T-cell (primary cell): ENCODE data around the gene GMCL1. TPM values are rescaled to one million over a fixed set of nuclear protein-coding genes. Genes with fewer than 3 reads are reported as not detected.

Experiments
- ATAC-seq, 4 experiments: fragments of 200-7000 bp in 3 of 4; fragments of 150-1000 bp in 1 of 4; cut with Tn5 transposase; replicated peaks in 1 of 4; 1 replicate in 3 of 4; 2 replicates in 1 of 4; pipeline ENCODE4 v1.10.0; 2021; ENCODE audit warnings: moderate library complexity in 3 of 4, mild to moderate bottlenecking in 2 of 4, moderate number of reproducible peaks in 1 of 4
- CTCF ChIA-PET, 2 donors: fragments of 300-600 bp; sonication (Branson Sonifier 250); formaldehyde crosslinking; loops; one replicate each; lab custom pipeline; 2022; ENCODE audit warnings: antibody characterized with exemption in 2 of 2; lab: Charles Lee
- POLR2A ChIA-PET, 2 donors: fragments of 300-600 bp; sonication (Branson Sonifier 250); formaldehyde crosslinking; loops; one replicate each; lab custom pipeline; 2022; ENCODE audit warnings: antibody characterized with exemption in 2 of 2; lab: Charles Lee
- DNase-seq, 35 experiments: peaks; one replicate each; pipeline versions ENCODE4 v3.0.0 to v3.0.0-alpha.2; 2013 to 2023
- H3K27ac ChIP-seq: one replicate; pipeline ENCODE4 v1.5.1; 2013; ENCODE audit warnings: low read length
- H3K27me3 ChIP-seq, 2 experiments: replicated peaks in 1 of 2; 1 replicate in 1 of 2; 2 replicates in 1 of 2; pipeline versions ENCODE4 v1.6.1 to v1.7.0; 2013; ENCODE audit warnings: low read length in 1 of 2, mixed read lengths in 1 of 2; ENCODE audit not compliant: control insufficient read depth in 2 of 2, insufficient read depth in 2 of 2; ENCODE audit errors: extremely low read depth in 1 of 2
- H3K36me3 ChIP-seq, 2 donors: 1 replicate in 1 of 2; 2 replicates in 1 of 2; pipeline versions ENCODE4 v1.6.1 to v1.7.0; 2013; ENCODE audit warnings: low read length in 1 of 2; ENCODE audit not compliant: control insufficient read depth in 2 of 2, insufficient read depth in 1 of 2; ENCODE audit errors: extremely low read depth in 1 of 2
- H3K4me1 ChIP-seq, 2 experiments: 1 replicate in 1 of 2; 2 replicates in 1 of 2; pipeline versions ENCODE4 v1.6.1 to v1.7.0; 2013; ENCODE audit warnings: low read length in 2 of 2, mixed read lengths in 1 of 2; ENCODE audit not compliant: insufficient read depth in 2 of 2, control insufficient read depth in 1 of 2; ENCODE audit errors: extremely low read depth in 1 of 2
- H3K4me3 ChIP-seq, 2 donors: 1 replicate in 1 of 2; 2 replicates in 1 of 2; pipeline versions ENCODE4 v1.5.1 to v1.7.0; 2013; ENCODE audit warnings: mild to moderate bottlenecking in 2 of 2, low read length in 1 of 2, moderate library complexity in 1 of 2; ENCODE audit not compliant: control insufficient read depth in 1 of 2; ENCODE audit errors: extremely low read depth in 1 of 2
- H3K9me3 ChIP-seq: 2 replicates; pipeline ENCODE4 v1.7.0; 2013
- H3K27ac Mint-ChIP-seq, 2 donors: one replicate each; pipeline ENCODE4 v1.8.0; 2020 to 2021; ENCODE audit warnings: mild to moderate bottlenecking in 2 of 2, mixed read lengths in 2 of 2
- H3K27me3 Mint-ChIP-seq, 2 donors: one replicate each; pipeline ENCODE4 v1.8.0; 2021 to 2022; ENCODE audit warnings: mixed read lengths in 2 of 2
- H3K36me3 Mint-ChIP-seq: one replicate; pipeline ENCODE4 v1.8.0; 2021; ENCODE audit warnings: mixed read lengths
- H3K4me1 Mint-ChIP-seq, 3 donors: one replicate each; pipeline ENCODE4 v1.8.0; 2020 to 2022; ENCODE audit warnings: mixed read lengths in 3 of 3, mild to moderate bottlenecking in 1 of 3
- H3K4me3 Mint-ChIP-seq, 3 donors: one replicate each; pipeline ENCODE4 v1.8.0; 2020 to 2022; ENCODE audit warnings: mild to moderate bottlenecking in 3 of 3, mixed read lengths in 3 of 3, moderate library complexity in 3 of 3
- H3K9me3 Mint-ChIP-seq, 3 donors: one replicate each; pipeline ENCODE4 v1.8.0; 2020 to 2022; ENCODE audit warnings: mixed read lengths in 3 of 3
- WGBS: methylation state at CpG from one replicate; pipeline ENCODE4 v1.1.5; 2013; ENCODE audit warnings: missing lambda C conversion rate; ENCODE audit not compliant: insufficient coverage; 5-methylcytosine and 5-hydroxymethylcytosine counted together
- total RNA-seq, 35 experiments: library from RNA in 6 of 35; stranded (reverse) in 6 of 35; fragments of 120-200 nt in 1 of 35; gene quantifications; one replicate each; pipeline versions ENCODE4 v1.2.1 to v1.2.4 and lab custom pipeline; 2013 to 2026

Gene GMCL1
- total RNA-seq, 5 donors from 2014 or later (not counting 1 experiment from before 2014, with no cell fraction given), result 25.4 to 32.0 (median 27.8) TPM

DNA sequence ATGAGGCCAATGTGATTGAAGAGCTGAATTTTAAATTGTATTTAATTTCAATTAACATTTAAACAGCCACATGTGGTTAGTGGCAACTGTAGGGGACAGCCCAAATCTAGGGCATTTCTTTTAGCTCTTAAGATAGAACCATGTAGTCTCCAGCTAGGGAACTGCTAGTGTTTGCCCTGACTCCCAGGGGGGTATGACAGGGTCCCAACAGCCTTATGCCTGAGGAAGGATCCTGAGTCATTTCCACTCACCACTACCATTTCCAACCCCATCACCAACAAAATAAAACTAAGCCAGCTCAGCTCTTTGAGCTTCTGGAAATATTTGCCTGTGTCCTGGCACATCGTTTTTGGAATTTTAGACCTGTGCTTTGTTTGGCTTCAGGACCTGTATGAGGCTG, 13.7 kb upstream of the GMCL1 start:
- ATAC-seq (no peak), DNase-seq (no peak)
- Histone ChIP-seq H3K36me3 (peaks cover 2 to 4% of the 10 kb centered on the region in 2 donors), H3K27me3 (no peaks in the 10 kb centered on the region), H3K4me1 (peaks cover 0 to 2% of the 10 kb centered on the region in 2 experiments), H3K27ac (no peak overlapping the region), H3K9me3 (no peaks in the 10 kb centered on the region), H3K4me3 (no peak overlapping the region)
- peaks cover 21% of the 10 kb centered on the region for H3K36me3 Mint-ChIP-seq
- H3K4me1 Mint-ChIP-seq, result peaks cover 0 to 7% (median 7%) of the 10 kb centered on the region in 3 donors
- no peaks in the 10 kb centered on the region for H3K27me3 Mint-ChIP-seq
- H3K27ac Mint-ChIP-seq, result no peak overlapping the region
- H3K4me3 Mint-ChIP-seq, result no peak overlapping the region
- ChIA-PET CTCF (interaction anchor here (0.6 to 9.3 kb wide), 8 partner anchors 10 to 1145 kb away, joined by 3 to 191 read pairs (median 6); partner anchors contain the start of gene NFU1 (in 1 of the 2)), POLR2A (interaction anchor here in 1 of 2 donors (0.6 kb wide), 1 partner anchor 585 kb away, joined by 4 read pairs; no protein-coding TSS in a partner anchor)
- H3K9me3 Mint-ChIP-seq, result no peaks in the 10 kb centered on the region
- 100% methylated on average over 1 of the region's 1 CpG for WGBS

DNA sequence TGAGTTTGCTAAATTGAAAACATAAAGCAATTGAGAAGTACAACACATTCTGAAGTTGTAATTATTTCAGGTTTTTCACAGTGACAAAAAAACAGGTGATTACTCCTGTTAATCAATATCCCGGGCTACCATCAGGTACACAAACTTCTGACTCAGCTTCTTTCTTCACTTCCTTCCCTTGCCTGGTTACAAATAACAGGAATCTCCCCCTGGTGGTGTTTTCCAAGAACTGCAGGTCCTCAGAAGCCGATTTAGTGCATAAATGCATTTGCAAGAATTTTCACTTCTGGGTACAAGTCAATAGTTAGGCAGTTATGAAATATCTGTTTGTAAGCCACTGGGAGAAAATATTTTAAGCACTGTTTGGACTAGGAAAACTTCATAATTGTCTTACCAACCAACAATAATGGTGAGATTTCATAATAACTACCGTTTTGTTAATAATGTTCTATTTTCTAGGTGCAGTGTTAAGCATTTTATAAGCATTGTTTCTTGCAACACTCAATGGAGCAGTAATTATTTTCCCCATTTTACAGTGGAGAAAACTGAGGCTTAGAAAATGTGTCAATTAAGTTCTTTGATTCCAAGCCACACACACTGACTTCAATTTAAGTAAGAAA, 12.4 kb upstream of the GMCL1 start:
- peak; percentile 32 to 87 (median 65) for DNase-seq
- peaks cover 25% of the 10 kb centered on the region for H3K36me3 Mint-ChIP-seq
- ChIA-PET CTCF (interaction anchor here (0.6 to 9.3 kb wide), 17 partner anchors 9 to 380 kb away, joined by 3 to 191 read pairs (median 3); partner anchors contain the start of gene NFU1 (in 1 of the 2)), POLR2A (interaction anchor here (0.5 to 0.6 kb wide), 5 partner anchors 13 to 429 kb away, joined by 3 to 4 read pairs (median 3); no protein-coding TSS in a partner anchor)
- Histone ChIP-seq H3K27ac (no peak overlapping the region), H3K36me3 (peaks cover 2 to 4% of the 10 kb centered on the region in 2 donors), H3K4me3 (no peak overlapping the region), H3K27me3 (no peaks in the 10 kb centered on the region), H3K9me3 (no peaks in the 10 kb centered on the region), H3K4me1 (peaks cover 0 to 2% of the 10 kb centered on the region in 2 experiments)
- WGBS, result 0% methylated on average over 1 of the region's 3 CpGs
- ATAC-seq, result peak; percentile 63 to 84 (median 75)
- no peaks in the 10 kb centered on the region for H3K9me3 Mint-ChIP-seq
- H3K27ac Mint-ChIP-seq, result no peak overlapping the region
- H3K4me1 Mint-ChIP-seq, result peaks cover 0 to 7% (median 7%) of the 10 kb centered on the region in 3 donors
- H3K4me3 Mint-ChIP-seq, result no peak overlapping the region
- no peaks in the 10 kb centered on the region for H3K27me3 Mint-ChIP-seq

DNA sequence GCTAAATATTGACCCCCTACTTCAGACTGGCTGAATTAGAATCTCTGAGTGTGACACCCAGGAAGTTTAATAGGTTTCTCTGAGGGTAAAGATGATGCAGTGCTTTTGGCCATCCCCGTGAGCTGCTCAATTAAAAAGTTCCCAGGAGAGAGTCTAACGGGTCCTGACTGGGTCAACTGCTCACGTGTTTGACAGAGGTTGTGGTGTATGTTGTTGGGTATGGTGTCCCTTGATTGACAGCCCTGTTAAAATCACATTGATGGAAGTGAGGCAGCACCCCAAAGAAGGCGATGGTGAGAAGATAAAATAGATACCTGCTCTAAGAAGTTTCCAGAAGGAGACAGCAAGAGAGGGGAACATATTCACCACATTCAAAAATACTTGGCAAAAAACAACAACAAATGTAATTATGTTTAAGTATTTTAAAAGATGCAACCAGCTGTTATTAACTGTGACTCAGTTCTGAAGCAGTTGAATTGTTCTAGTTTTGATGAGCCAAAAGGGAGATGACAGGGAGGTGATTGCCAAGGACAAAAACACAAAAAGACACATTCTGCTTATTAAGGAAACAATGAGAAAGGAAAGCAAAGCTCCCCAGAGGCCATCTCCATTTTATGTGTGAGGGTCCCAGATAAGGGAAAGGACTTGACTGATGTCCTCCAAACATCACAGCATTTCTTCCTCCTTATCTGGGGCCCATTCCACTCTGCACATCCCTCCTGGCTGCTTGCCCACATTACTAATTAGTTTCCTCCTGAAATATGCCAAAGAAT, 11.5 kb upstream of the GMCL1 start:
- ChIA-PET CTCF (interaction anchor here (1.4 to 9.3 kb wide), 6 partner anchors 25 to 381 kb away, joined by 3 to 191 read pairs (median 4); partner anchors contain the start of gene NFU1 (in 1 of the 2)), POLR2A (no interaction called here)
- Mint-ChIP-seq H3K27me3 (no peaks in the 10 kb centered on the region), H3K9me3 (no peaks in the 10 kb centered on the region), H3K4me1 (peaks cover 0 to 7% (median 7%) of the 10 kb centered on the region in 3 donors), H3K27ac (no peak overlapping the region), H3K4me3 (no peak overlapping the region), H3K36me3 (peaks cover 22% of the 10 kb centered on the region)
- Histone ChIP-seq H3K9me3 (no peaks in the 10 kb centered on the region), H3K4me1 (peaks cover 0 to 2% of the 10 kb centered on the region in 2 experiments), H3K36me3 (peaks cover 2 to 4% of the 10 kb centered on the region in 2 donors), H3K27me3 (no peaks in the 10 kb centered on the region), H3K27ac (no peak overlapping the region), H3K4me3 (no peak overlapping the region)
- ATAC-seq, result no peak
- DNase-seq, result no peak
- 100% methylated on average over 3 of the region's 4 CpGs for WGBS

GRCh38 chr2:69827796-69828540, 1.5 kb upstream of the GMCL1 start:
- Histone ChIP-seq H3K4me1 (peaks cover 10 to 29% of the 10 kb centered on the region in 2 experiments), H3K27me3 (no peaks in the 10 kb centered on the region), H3K4me3 (no peak overlapping the region), H3K27ac (no peak overlapping the region), H3K36me3 (peaks cover 0 to 2% of the 10 kb centered on the region in 2 donors), H3K9me3 (no peaks in the 10 kb centered on the region)
- Mint-ChIP-seq H3K27ac (peak overlapping the region; percentile 93 to 96), H3K27me3 (no peaks in the 10 kb centered on the region), H3K4me3 (peak overlapping the region; percentile 83 to 96 (median 95)), H3K9me3 (no peaks in the 10 kb centered on the region), H3K4me1 (peaks cover 39 to 42% (median 40%) of the 10 kb centered on the region in 3 donors), H3K36me3 (no peaks in the 10 kb centered on the region)
- POLR2A ChIA-PET, result interaction anchor here (0.5 to 1.1 kb wide), 7 partner anchors 66 to 364 kb away, joined by 3 to 5 read pairs (median 3); partner anchors contain the start of gene SNRNP27 (in 1 of the 2)
- ATAC-seq (no peak), DNase-seq (no peak)
- CTCF ChIA-PET, result interaction anchor here (0.7 to 1.1 kb wide), 3 partner anchors 13 to 391 kb away, joined by 3 to 5 read pairs (median 3); partner anchors contain the start of gene NFU1 (in 1 of the 2)
- WGBS, result 98% methylated on average over 6 of the region's 9 CpGs

- 8% methylated on average over 2 of the region's 7 CpGs for WGBS
- peak overlapping the region; percentile 93 to 96 for H3K27ac Mint-ChIP-seq
- Histone ChIP-seq H3K4me3 (peak overlapping the region; percentile 74 to 91), H3K27me3 (no peaks in the 10 kb centered on the region), H3K27ac (peak overlapping the region; percentile 97), H3K4me1 (peaks cover 10 to 33% of the 10 kb centered on the region in 2 experiments), H3K9me3 (no peaks in the 10 kb centered on the region), H3K36me3 (peaks cover 0 to 7% of the 10 kb centered on the region in 2 donors)
- ChIA-PET POLR2A (interaction anchor here (0.5 to 1.1 kb wide), 5 partner anchors 65 to 465 kb away, joined by 3 read pairs; partner anchors contain the start of genes SNRNP27 (in 1 of the 2) and SNRPG (in 1 of the 2)), CTCF (interaction anchor here in 1 of 2 donors (0.5 to 1.1 kb wide), 4 partner anchors 105 to 1454 kb away, joined by 3 to 11 read pairs (median 4); partner anchors contain the start of gene NFU1)
- H3K9me3 Mint-ChIP-seq, result no peaks in the 10 kb centered on the region
- H3K4me1 Mint-ChIP-seq, result peaks cover 47 to 50% (median 48%) of the 10 kb centered on the region in 3 donors
- H3K36me3 Mint-ChIP-seq, result no peaks in the 10 kb centered on the region
- DNase-seq (no peak), ATAC-seq (no peak)
- H3K4me3 Mint-ChIP-seq, result peak overlapping the region; percentile 83 to 96 (median 95)
- H3K27me3 Mint-ChIP-seq, result no peaks in the 10 kb centered on the region
These were observed 563 bp upstream of the GMCL1 start for GRCh38 chr2:69828938-69829255.
